NB4 (cell line): ENCODE measurements around the gene ZNF423.

Source experiments
- CTCF ChIP-seq: IDR thresholded peaks from one replicate; pipeline ENCODE4 v1.5.1; 2012; ENCODE audit warnings: low read depth, low read length
- MAX ChIP-seq: IDR thresholded peaks from 2 replicates; pipeline ENCODE4 v1.6.1; 2011; ENCODE audit warnings: low read depth, low read length
- POLR2A ChIP-seq: IDR thresholded peaks from 2 replicates; pipeline ENCODE4 v1.6.1; 2011; ENCODE audit warnings: mild to moderate bottlenecking; ENCODE audit not compliant: insufficient read length; ENCODE audit errors: extremely low read depth

- TF ChIP-seq POLR2A = no peak
- no peak for TF ChIP-seq MAX
- TF ChIP-seq CTCF = no peak
Observed at GRCh38 chr16:49874613-49875237, 18.8 kb upstream of the ZNF423 start.
